Measurements from ENCODE around the gene ASMT.
A peak's percentile ranks its signal among the peaks of the same experiment; 100 is the strongest.

ASMT gene

DNA sequence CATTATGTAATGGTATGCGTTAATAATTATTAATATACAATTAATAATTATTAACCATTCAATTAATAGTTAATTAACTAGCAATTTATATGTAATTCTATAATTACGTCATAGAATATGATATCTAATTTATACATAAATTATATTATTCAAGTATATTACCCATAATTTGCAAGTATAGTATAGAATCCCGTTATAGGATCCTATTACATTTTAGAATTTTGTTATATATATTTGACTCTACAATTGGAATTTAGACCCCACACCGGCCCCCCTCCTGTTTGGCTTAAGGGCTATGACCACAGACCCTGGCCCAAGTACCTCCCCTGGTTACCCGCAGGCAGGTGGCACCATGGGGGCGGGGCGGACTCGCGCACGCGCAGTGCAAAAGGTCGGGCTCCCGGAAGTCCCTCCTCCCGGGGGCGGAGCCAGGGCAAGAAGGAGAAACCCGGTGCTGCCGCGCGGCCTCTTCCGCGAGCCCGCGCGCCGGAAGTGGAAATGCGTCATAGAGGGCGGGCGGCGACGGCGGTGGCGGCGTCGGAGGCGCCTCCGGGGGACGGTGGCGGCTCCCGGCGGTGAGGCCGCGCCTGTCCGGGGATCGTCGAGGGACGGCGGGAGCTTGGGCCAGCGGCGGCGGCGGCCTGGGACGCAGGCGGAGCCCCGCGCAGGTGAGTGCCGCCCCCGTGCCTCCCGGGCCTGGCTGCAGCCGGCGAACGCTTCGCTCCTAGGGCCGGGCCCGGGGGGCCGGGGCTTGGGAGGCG is 23.6 kb upstream of the ASMT start, which contains the start of gene AKAP17A:
AKAP17A (plus strand) TSS at position 503 of the 761 bp plus-strand sequence. CDS start 1,859 bp downstream, outside the sequence.
- Histone ChIP-seq H3K4me3 (ENCODE audit: insufficient read depth, low read length, poor library complexity, severe bottlenecking) (peak within 1 kb of the TSS; percentile 76), H3K79me2 (ENCODE audit: insufficient read depth, low read length) (peaks cover 22% of the 10 kb centered on the region), H3K36me3 (ENCODE audit: low read length) (no peaks in the 10 kb centered on the region), H3K9ac (ENCODE audit: low read length) (peak within 1 kb of the TSS; percentile 80), H4K20me1 (ENCODE audit: low read depth, low read length) (no peaks in the 10 kb centered on the region), H3K27ac (ENCODE audit: low read depth, low read length) (0 out of 2 replicates have a peak within 1 kb of the TSS, but pooled peaks have one; percentile 15), H3F3A (ENCODE audit: insufficient read depth) (peaks cover 13% of the 10 kb centered on the region), H3K9me2 (replicated peaks; ENCODE audit: insufficient read depth, low read length) (no peaks in the 10 kb centered on the region), H2AFZ (ENCODE audit: low read depth, low read length, severe bottlenecking) (no peak within 1 kb of the TSS), H3K9me3 (ENCODE audit: insufficient read depth, low read length) (no peaks in the 10 kb centered on the region), H3K4me2 (ENCODE audit: low read depth, low read length, poor library complexity, severe bottlenecking) (peak within 1 kb of the TSS; percentile 69), H3K27me3 (ENCODE audit: low read length) (no peaks in the 10 kb centered on the region)
- TF ChIP-seq, protein P1, sequence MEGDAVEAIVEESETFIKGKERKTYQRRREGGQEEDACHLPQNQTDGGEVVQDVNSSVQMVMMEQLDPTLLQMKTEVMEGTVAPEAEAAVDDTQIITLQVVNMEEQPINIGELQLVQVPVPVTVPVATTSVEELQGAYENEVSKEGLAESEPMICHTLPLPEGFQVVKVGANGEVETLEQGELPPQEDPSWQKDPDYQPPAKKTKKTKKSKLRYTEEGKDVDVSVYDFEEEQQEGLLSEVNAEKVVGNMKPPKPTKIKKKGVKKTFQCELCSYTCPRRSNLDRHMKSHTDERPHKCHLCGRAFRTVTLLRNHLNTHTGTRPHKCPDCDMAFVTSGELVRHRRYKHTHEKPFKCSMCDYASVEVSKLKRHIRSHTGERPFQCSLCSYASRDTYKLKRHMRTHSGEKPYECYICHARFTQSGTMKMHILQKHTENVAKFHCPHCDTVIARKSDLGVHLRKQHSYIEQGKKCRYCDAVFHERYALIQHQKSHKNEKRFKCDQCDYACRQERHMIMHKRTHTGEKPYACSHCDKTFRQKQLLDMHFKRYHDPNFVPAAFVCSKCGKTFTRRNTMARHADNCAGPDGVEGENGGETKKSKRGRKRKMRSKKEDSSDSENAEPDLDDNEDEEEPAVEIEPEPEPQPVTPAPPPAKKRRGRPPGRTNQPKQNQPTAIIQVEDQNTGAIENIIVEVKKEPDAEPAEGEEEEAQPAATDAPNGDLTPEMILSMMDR (IDR thresholded peaks at IDR 0.05; ENCODE audit: insufficient read depth, low read length, poor library complexity, severe bottlenecking): no peak
- TF ChIP-seq EZH2phosphoT487 (conservative IDR thresholded peaks at IDR 0.05; ENCODE audit: low read length): no peak

DNA sequence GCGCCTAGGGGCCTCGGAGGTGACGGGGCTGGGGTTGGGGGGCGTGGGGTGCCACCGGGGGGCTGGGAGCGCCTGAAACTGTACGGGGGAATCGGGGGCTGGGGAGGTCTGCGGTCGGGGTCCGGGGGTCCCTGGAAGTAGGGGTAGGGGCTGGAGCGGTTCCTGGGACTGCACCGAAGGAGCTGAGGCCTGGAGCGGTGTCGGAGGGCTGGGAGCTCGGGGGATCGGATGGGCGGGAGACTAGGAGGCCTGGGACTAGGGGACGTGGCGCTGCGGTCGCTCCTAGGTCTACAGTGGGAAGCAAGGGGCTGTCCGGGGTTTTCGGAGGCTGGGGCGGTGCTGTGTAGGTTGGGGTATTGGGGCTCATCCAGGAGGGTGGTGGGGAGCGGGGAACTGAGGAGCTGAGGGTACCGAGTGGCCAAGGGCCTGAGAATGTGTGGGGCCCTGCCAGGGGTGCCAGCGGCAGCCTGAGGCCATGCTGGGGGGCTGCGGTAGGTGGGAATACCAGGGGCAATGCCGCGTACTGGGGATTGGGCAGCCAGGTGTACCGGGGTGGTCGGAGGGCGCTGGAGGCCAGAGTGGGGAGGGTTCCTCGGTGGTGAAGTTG is 22.9 kb upstream of the ASMT start:
- peaks cover 9% of the 10 kb centered on the region; the same call in 1 of the 2 replicates for H3F3A ChIP-seq (ENCODE audit: insufficient read depth)
- TF ChIP-seq, protein P1 (IDR thresholded peaks at IDR 0.05; ENCODE audit: insufficient read depth, low read length, poor library complexity, severe bottlenecking): no peak
- TF ChIP-seq EZH2phosphoT487 (conservative IDR thresholded peaks at IDR 0.05; ENCODE audit: low read length): no peak
- no peak overlapping the region for H2AFZ ChIP-seq (ENCODE audit: low read depth, low read length, severe bottlenecking)
- no peaks in the 10 kb centered on the region for H3K9me2 ChIP-seq (replicated peaks; ENCODE audit: insufficient read depth, low read length)
- peak overlapping the region; percentile 76 for H3K4me3 ChIP-seq (ENCODE audit: insufficient read depth, low read length, poor library complexity, severe bottlenecking)
- H3K4me2 ChIP-seq (ENCODE audit: low read depth, low read length, poor library complexity, severe bottlenecking): peak overlapping the region; percentile 69
- H3K9ac ChIP-seq (ENCODE audit: low read length): peak overlapping the region; percentile 80
- no peaks in the 10 kb centered on the region for H3K36me3 ChIP-seq (ENCODE audit: low read length)
- peaks cover 22% of the 10 kb centered on the region for H3K79me2 ChIP-seq (ENCODE audit: insufficient read depth, low read length)
- no peaks in the 10 kb centered on the region for H4K20me1 ChIP-seq (ENCODE audit: low read depth, low read length)
- H3K9me3 ChIP-seq (ENCODE audit: insufficient read depth, low read length): no peaks in the 10 kb centered on the region
- H3K27me3 ChIP-seq (ENCODE audit: low read length): no peaks in the 10 kb centered on the region
- H3K27ac ChIP-seq (ENCODE audit: low read depth, low read length): 0 out of 2 replicates have a peak overlapping the region, but pooled peaks have one; percentile 15

DNA sequence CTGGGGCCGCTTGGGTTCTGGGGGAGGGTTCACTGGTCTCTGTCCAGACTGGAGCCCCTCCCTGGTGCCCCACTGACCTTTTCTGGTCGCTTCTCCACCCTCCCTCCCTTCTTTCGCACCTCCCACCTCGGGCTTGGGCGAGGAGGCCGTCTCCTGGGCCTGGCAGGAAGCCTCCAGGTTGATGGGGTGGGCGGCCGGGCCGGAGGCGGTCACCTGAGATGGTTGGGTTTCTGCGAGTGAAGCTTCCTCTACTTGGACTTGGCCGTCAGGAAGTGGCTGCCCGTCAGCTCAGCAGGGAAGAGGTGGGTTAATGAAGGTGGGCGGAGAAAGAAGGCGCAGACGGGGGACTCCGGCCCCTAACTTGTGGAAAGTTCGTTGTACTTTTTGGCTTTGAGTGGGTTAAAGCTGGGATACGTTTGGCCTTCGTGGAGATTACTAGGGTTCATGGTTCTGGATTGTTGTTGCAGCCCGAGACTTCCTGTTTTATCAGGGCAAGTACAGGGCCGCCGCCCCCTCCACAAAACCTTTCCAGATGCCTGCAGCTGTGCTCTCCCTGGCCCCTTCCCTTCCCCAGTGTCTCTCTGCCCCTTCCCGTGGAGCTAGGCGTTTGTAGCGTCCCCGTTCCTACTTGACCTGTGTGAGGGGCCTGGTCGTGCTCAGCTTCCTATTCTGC is 22.3 kb upstream of the ASMT start:
- H3K9me3 ChIP-seq (ENCODE audit: insufficient read depth, low read length): no peaks in the 10 kb centered on the region
- H3K36me3 ChIP-seq (ENCODE audit: low read length): no peaks in the 10 kb centered on the region
- H3K4me3 ChIP-seq (ENCODE audit: insufficient read depth, low read length, poor library complexity, severe bottlenecking): peak overlapping the region; percentile 76
- peaks cover 6% of the 10 kb centered on the region; the same call in 1 of the 2 replicates for H3F3A ChIP-seq (ENCODE audit: insufficient read depth)
- no peaks in the 10 kb centered on the region for H3K9me2 ChIP-seq (replicated peaks; ENCODE audit: insufficient read depth, low read length)
- peak overlapping the region; percentile 69 for H3K4me2 ChIP-seq (ENCODE audit: low read depth, low read length, poor library complexity, severe bottlenecking)
- H2AFZ ChIP-seq (ENCODE audit: low read depth, low read length, severe bottlenecking): no peak overlapping the region
- peaks cover 22% of the 10 kb centered on the region for H3K79me2 ChIP-seq (ENCODE audit: insufficient read depth, low read length)
- H3K27ac ChIP-seq (ENCODE audit: low read depth, low read length): 0 out of 2 replicates have a peak overlapping the region, but pooled peaks have one; percentile 15
- H3K9ac ChIP-seq (ENCODE audit: low read length): peak overlapping the region; percentile 80
- H4K20me1 ChIP-seq (ENCODE audit: low read depth, low read length): no peaks in the 10 kb centered on the region
- H3K27me3 ChIP-seq (ENCODE audit: low read length): no peaks in the 10 kb centered on the region
- TF ChIP-seq, protein P1 (IDR thresholded peaks at IDR 0.05; ENCODE audit: insufficient read depth, low read length, poor library complexity, severe bottlenecking): no peak
- no peak for TF ChIP-seq EZH2phosphoT487 (conservative IDR thresholded peaks at IDR 0.05; ENCODE audit: low read length)
